CD4-positive, alpha-beta T cell treated with Interleukin-17A for 1 hour (primary cell): ENCODE results near the gene FBXO33.
"Not testable (repeated sequence)": the region's sequence is repeated elsewhere in the genome, so short reads cannot be mapped to it uniquely, and the experiment has no call there.

Source experiments
- DNase-seq: peaks from one replicate; pipeline ENCODE4 v3.0.0-alpha.2; 2020

Gene FBXO33

GRCh38 chr14:39368261-39368959 is 63.8 kb downstream of the FBXO33 start:
- peak; percentile 28 for DNase-seq

GRCh38 chr14:39367387-39367751 is 64.9 kb downstream of the FBXO33 start:
- no peak for DNase-seq

- DNase-seq, result no peak
Observed at GRCh38 chr14:39366460-39367386, 65.5 kb downstream of the FBXO33 start.

GRCh38 chr14:39365354-39365753 is 66.9 kb downstream of the FBXO33 start:
- no peak for DNase-seq

GRCh38 chr14:39364509-39364908 is 67.7 kb downstream of the FBXO33 start:
- no peak for DNase-seq

GRCh38 chr14:39361556-39361955 is 70.7 kb downstream of the FBXO33 start:
- not testable (repeated sequence) for DNase-seq

- no peak for DNase-seq
Observed at GRCh38 chr14:39360316-39360715, 71.9 kb downstream of the FBXO33 start.

GRCh38 chr14:39359069-39359468 is 73.2 kb downstream of the FBXO33 start:
- DNase-seq, result not testable (repeated sequence)

- DNase-seq, result no peak
Observed at GRCh38 chr14:39351708-39352107, 80.5 kb downstream of the FBXO33 start.

GRCh38 chr14:39350866-39351265 is 81.4 kb downstream of the FBXO33 start:
- no peak for DNase-seq
